ENCODE data around the gene SIRT6. TPM values are rescaled to one million over a fixed set of nuclear protein-coding genes. Genes with fewer than 3 reads are reported as not detected.

SIRT6 gene
- polyA plus RNA-seq, 1 experiment = 22.3 TPM

- ChIA-PET CTCF (no interaction called here), POLR2A (no interaction called here)
- DNase-seq (ENCODE audit: low read depth) = no peak
- Histone ChIP-seq H3K4me3 (ENCODE audit: low read depth, low read length) (no peak overlapping the region), H3K36me3 (ENCODE audit: control insufficient read depth, insufficient read depth, low read length) (no peaks in the 10 kb centered on the region), H3K27me3 (ENCODE audit: control insufficient read depth, insufficient read depth, low read length) (no peaks in the 10 kb centered on the region)
- TF ChIP-seq, protein P1, sequence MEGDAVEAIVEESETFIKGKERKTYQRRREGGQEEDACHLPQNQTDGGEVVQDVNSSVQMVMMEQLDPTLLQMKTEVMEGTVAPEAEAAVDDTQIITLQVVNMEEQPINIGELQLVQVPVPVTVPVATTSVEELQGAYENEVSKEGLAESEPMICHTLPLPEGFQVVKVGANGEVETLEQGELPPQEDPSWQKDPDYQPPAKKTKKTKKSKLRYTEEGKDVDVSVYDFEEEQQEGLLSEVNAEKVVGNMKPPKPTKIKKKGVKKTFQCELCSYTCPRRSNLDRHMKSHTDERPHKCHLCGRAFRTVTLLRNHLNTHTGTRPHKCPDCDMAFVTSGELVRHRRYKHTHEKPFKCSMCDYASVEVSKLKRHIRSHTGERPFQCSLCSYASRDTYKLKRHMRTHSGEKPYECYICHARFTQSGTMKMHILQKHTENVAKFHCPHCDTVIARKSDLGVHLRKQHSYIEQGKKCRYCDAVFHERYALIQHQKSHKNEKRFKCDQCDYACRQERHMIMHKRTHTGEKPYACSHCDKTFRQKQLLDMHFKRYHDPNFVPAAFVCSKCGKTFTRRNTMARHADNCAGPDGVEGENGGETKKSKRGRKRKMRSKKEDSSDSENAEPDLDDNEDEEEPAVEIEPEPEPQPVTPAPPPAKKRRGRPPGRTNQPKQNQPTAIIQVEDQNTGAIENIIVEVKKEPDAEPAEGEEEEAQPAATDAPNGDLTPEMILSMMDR (IDR thresholded peaks at IDR 0.05; ENCODE audit: insufficient read depth, low read depth, low read length) = no peak
These were observed 27.9 kb upstream of the SIRT6 start for GRCh38 chr19:4210166-4210731.

DNA sequence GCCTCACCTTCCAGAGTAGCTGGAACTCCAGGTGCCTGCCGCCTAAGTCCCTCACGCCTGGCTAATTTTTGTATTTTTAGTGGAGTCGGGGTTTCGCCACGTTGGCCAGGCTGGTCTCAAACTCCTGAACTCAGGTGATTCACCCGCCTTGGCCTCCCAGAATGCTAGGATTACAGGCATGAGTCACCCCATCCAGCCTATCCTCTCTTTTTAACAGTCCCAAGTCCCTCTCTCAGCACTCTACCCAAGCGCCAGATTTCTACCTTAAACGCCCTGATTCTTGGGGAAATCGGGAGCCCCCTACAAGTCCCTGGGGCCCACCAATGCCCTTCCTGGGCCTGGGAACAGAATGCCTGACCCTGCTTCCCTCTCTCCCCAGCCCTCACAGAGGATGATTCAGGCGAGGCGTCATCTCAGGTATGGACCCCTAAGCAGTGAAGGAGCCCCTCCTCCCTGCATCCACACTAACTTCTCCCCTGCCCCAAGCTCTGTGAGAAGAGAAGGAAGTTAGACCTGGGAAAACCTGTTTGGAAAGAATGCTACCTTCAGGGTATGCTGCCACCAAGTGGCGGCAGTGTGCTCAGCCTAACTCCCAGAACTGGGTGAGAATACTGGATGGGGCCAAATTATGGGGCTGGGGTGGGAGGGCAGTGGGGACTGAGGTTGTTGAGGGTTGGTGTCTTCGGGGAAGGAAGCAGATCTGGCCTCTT, 26.2 kb upstream of the SIRT6 start:
- TF ChIP-seq, protein P1 (IDR thresholded peaks at IDR 0.05; ENCODE audit: insufficient read depth, low read depth, low read length) = peak; percentile 58
- Histone ChIP-seq H3K36me3 (ENCODE audit: control insufficient read depth, insufficient read depth, low read length) (no peaks in the 10 kb centered on the region), H3K27me3 (ENCODE audit: control insufficient read depth, insufficient read depth, low read length) (no peaks in the 10 kb centered on the region), H3K4me3 (ENCODE audit: low read depth, low read length) (no peak overlapping the region)
- DNase-seq (ENCODE audit: low read depth) = no peak
- ChIA-PET POLR2A (no interaction called here), CTCF (interaction anchor here (0.6 to 1.9 kb wide), 6 partner anchors 9 to 223 kb away, joined by 3 to 7 read pairs (median 4); partner anchors contain the start of gene EEF2)

DNA sequence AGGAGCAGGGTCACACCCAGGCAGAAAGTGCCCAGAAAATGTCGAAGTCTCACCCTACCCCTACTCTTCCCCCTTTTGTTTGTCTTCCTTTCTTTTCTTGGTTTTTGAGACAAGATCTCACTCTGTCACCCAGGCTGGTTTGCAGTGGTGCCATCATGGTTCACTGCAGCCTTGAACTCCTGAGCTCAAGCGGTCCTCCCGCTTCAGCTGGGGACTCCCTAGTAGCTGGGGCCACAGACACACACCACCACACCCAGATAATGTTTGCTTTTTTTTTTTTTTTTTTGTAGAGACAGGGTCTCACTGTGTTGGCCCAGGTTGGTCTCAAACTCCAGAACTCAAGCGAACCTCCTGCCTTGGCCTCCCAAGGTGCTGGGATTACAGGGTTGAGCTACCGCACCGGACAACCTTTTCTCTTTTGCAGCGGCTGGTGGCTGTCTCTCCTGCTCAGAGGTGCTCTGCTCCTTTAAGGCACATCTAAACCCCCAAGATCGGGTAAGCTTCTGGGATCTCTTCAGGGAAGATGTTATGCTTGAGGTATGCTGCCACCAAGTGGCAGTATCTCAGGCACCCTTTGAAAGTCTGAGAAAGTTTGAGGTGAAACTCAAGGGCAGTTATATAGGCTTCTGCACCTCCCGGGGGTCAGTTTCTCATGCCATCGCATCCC, 24.6 kb upstream of the SIRT6 start:
- TF ChIP-seq, protein P1 (IDR thresholded peaks at IDR 0.05; ENCODE audit: insufficient read depth, low read depth, low read length) = peak; percentile 37
- no peaks in the 10 kb centered on the region for H3K36me3 ChIP-seq (ENCODE audit: control insufficient read depth, insufficient read depth, low read length)
- no peak overlapping the region for H3K4me3 ChIP-seq (ENCODE audit: low read depth, low read length)
- POLR2A ChIA-PET = no interaction called here
- CTCF ChIA-PET = interaction anchor here (0.6 to 1.6 kb wide), 7 partner anchors 13 to 238 kb away, joined by 3 to 4 read pairs (median 3); partner anchors contain the start of gene EEF2
- no peaks in the 10 kb centered on the region for H3K27me3 ChIP-seq (ENCODE audit: control insufficient read depth, insufficient read depth, low read length)
- no peak for DNase-seq (ENCODE audit: low read depth)

GRCh38 chr19:4201798-4202197, 19.4 kb upstream of the SIRT6 start:
- ChIA-PET CTCF (interaction anchor here (1.0 to 3.3 kb wide), 8 partner anchors 11 to 216 kb away, joined by 3 to 19 read pairs (median 6); partner anchors contain the start of gene EEF2), POLR2A (no interaction called here)
- no peak for DNase-seq (ENCODE audit: low read depth)
- no peak overlapping the region for H3K4me3 ChIP-seq (ENCODE audit: low read depth, low read length)
- peaks cover 4% of the 10 kb centered on the region for H3K27me3 ChIP-seq (ENCODE audit: control insufficient read depth, insufficient read depth, low read length)
- TF ChIP-seq, protein P1 (IDR thresholded peaks at IDR 0.05; ENCODE audit: insufficient read depth, low read depth, low read length) = no peak
- H3K36me3 ChIP-seq (ENCODE audit: control insufficient read depth, insufficient read depth, low read length) = no peaks in the 10 kb centered on the region

GRCh38 chr19:4200940-4201542, 18.7 kb upstream of the SIRT6 start:
- TF ChIP-seq, protein P1 (IDR thresholded peaks at IDR 0.05; ENCODE audit: insufficient read depth, low read depth, low read length) = no peak
- no peak for DNase-seq (ENCODE audit: low read depth)
- Histone ChIP-seq H3K4me3 (ENCODE audit: low read depth, low read length) (no peak overlapping the region), H3K27me3 (ENCODE audit: control insufficient read depth, insufficient read depth, low read length) (peaks cover 4% of the 10 kb centered on the region), H3K36me3 (ENCODE audit: control insufficient read depth, insufficient read depth, low read length) (no peaks in the 10 kb centered on the region)
- POLR2A ChIA-PET = no interaction called here
- CTCF ChIA-PET = interaction anchor here (0.6 to 3.3 kb wide), 7 partner anchors 12 to 215 kb away, joined by 3 to 19 read pairs (median 8); partner anchors contain the start of gene EEF2
